ENCODE results near the gene CLSTN1. TPM values are rescaled to one million over a fixed set of nuclear protein-coding genes. Genes with fewer than 3 reads are reported as not detected.

The CLSTN1 gene
- total RNA-seq, 3 donors from 2014 or later (not counting 1 experiment from before 2014, with no cell fraction given), result 83.1 to 114 (median 94.5) TPM

GRCh38 chr1:9726905-9727595 lies 96.7 kb downstream of the CLSTN1 start:
- Mint-ChIP-seq H3K36me3 (no peaks in the 10 kb centered on the region), H3K27ac (peak overlapping the region in 1 of 2 donors; percentile 31), H3K9me3 (no peaks in the 10 kb centered on the region), H3K4me3 (no peak overlapping the region), H3K27me3 (ENCODE audit: low read depth in 2 of 2) (no peaks in the 10 kb centered on the region), H3K4me1 (peaks cover 28 to 37% of the 10 kb centered on the region in 2 donors)
- Histone ChIP-seq H3K4me3 (ENCODE audit: low read length) (no peak overlapping the region), H3K9me3 (ENCODE audit: control insufficient read depth, insufficient read depth, low read length) (no peaks in the 10 kb centered on the region), H3K36me3 (ENCODE audit: control insufficient read depth, insufficient read depth, low read length) (peaks cover 88% of the 10 kb centered on the region), H3K27me3 (ENCODE audit: control insufficient read depth, insufficient read depth, low read length) (no peaks in the 10 kb centered on the region), H3K27ac (ENCODE audit: low read length) (no peak overlapping the region), H3K4me1 (ENCODE audit: control insufficient read depth, insufficient read depth, low read length) (peaks cover 41% of the 10 kb centered on the region)
- no peak for TF ChIP-seq CTCF (IDR thresholded peaks at IDR 0.05)
- DNase-seq, result no peak
- intact Hi-C loops (cut with micrococcal nuclease), result no loop called here
- 93% methylated on average over 24 of the region's 25 CpGs for WGBS (ENCODE audit: insufficient coverage)
- ATAC-seq, result no peak

GRCh38 chr1:9726406-9726805 lies 97.4 kb downstream of the CLSTN1 start:
- Mint-ChIP-seq H3K27me3 (ENCODE audit: low read depth in 2 of 2) (no peaks in the 10 kb centered on the region), H3K36me3 (no peaks in the 10 kb centered on the region), H3K27ac (peak overlapping the region in 1 of 2 donors; percentile 31), H3K9me3 (no peaks in the 10 kb centered on the region), H3K4me1 (peaks cover 22 to 32% of the 10 kb centered on the region in 2 donors), H3K4me3 (no peak overlapping the region)
- no peak overlapping the region for H3K4me3 ChIP-seq (ENCODE audit: low read length)
- intact Hi-C loops (cut with micrococcal nuclease), result no loop called here
- ATAC-seq (no peak), DNase-seq (peak in 1 of 2 donors; percentile 6)
- H3K27me3 ChIP-seq (ENCODE audit: control insufficient read depth, insufficient read depth, low read length), result no peaks in the 10 kb centered on the region
- H3K27ac ChIP-seq (ENCODE audit: low read length), result no peak overlapping the region
- no peak for TF ChIP-seq CTCF (IDR thresholded peaks at IDR 0.05)
- H3K4me1 ChIP-seq (ENCODE audit: control insufficient read depth, insufficient read depth, low read length), result peaks cover 48% of the 10 kb centered on the region
- WGBS (ENCODE audit: insufficient coverage), result 100% methylated on average over 4 of the region's 6 CpGs
- no peaks in the 10 kb centered on the region for H3K9me3 ChIP-seq (ENCODE audit: control insufficient read depth, insufficient read depth, low read length)
- H3K36me3 ChIP-seq (ENCODE audit: control insufficient read depth, insufficient read depth, low read length), result peaks cover 91% of the 10 kb centered on the region

GRCh38 chr1:9724706-9725476 lies 98.9 kb downstream of the CLSTN1 start:
- peaks cover 57% of the 10 kb centered on the region for H3K4me1 ChIP-seq (ENCODE audit: control insufficient read depth, insufficient read depth, low read length)
- H3K27ac Mint-ChIP-seq, result peak overlapping the region; percentile 50 to 76
- ATAC-seq (peak; percentile 79 to 86 (median 82)), DNase-seq (peak; percentile 67 to 86)
- WGBS (ENCODE audit: insufficient coverage), result 75% methylated on average over 24 of the region's 24 CpGs
- H3K36me3 ChIP-seq (ENCODE audit: control insufficient read depth, insufficient read depth, low read length), result peaks cover 91% of the 10 kb centered on the region
- intact Hi-C loops (cut with micrococcal nuclease), result loop anchor here (1.0 kb wide), 2 partner anchors 98 to 142 kb away; no protein-coding TSS in a partner anchor
- H3K9me3 Mint-ChIP-seq, result no peaks in the 10 kb centered on the region
- no peak overlapping the region for H3K27ac ChIP-seq (ENCODE audit: low read length)
- H3K4me3 Mint-ChIP-seq, result no peak overlapping the region
- no peaks in the 10 kb centered on the region for H3K9me3 ChIP-seq (ENCODE audit: control insufficient read depth, insufficient read depth, low read length)
- H3K4me1 Mint-ChIP-seq, result peaks cover 24 to 32% of the 10 kb centered on the region in 2 donors
- no peaks in the 10 kb centered on the region for H3K27me3 ChIP-seq (ENCODE audit: control insufficient read depth, insufficient read depth, low read length)
- TF ChIP-seq CTCF (IDR thresholded peaks at IDR 0.05), result peak; percentile 89
- H3K27me3 Mint-ChIP-seq (ENCODE audit: low read depth in 2 of 2), result no peaks in the 10 kb centered on the region
- no peaks in the 10 kb centered on the region for H3K36me3 Mint-ChIP-seq
- no peak overlapping the region for H3K4me3 ChIP-seq (ENCODE audit: low read length)

Data from natural killer cell (primary cell).